ENCODE data around the gene AHI1.
"Not testable (repeated sequence)": the region's sequence is repeated elsewhere in the genome, so short reads cannot be mapped to it uniquely, and the experiment has no call there.

The AHI1 gene

DNA sequence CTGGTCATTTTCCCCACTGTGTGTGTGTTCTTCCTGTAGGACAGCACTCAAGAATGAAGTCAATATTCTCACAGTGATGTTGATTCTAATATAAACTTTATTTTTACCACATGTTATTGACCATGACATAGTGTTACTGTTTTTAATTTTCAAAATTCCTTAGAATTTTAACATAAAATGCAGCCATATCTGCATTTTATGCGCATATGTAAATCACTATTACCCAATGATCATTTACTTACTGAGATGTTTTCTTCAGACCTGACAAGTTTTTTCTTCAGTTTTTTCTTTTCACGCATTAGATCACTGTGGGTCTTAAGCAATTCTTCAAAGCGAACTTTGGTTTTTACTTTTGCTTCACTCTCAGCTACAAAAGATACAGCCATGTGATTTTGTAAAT, 7.2 kb downstream of the AHI1 start:
- H3K4me1 ChIP-seq (ENCODE audit: insufficient read depth, low read length): no peaks in the 10 kb centered on the region
- no peak for ATAC-seq (ENCODE audit: insufficient read depth, low read depth)
- H3K36me3 ChIP-seq (ENCODE audit: insufficient read depth, low read length): peaks cover 20% of the 10 kb centered on the region; the same call in 1 of the 2 replicates

DNA sequence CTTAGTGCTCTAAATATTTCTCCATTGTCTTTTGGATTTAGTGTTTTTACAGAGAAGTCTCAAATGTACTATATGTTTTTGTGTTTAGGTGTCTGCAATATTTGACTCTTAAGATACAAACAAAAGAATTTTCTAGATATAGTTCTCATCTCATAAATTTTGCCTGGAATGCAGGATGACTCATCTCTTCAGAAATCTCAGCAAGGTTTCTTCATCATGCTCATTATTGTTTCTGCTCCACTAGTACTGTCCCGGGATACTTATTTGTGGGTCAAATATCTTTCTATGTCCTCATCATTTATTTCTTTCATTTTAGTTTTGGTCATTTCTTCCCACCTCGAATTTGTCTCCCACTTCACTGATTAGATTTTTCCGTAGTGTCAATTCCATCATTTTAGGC, 9.5 kb downstream of the AHI1 start:
- H3K4me1 ChIP-seq (ENCODE audit: insufficient read depth, low read length): no peaks in the 10 kb centered on the region
- H3K9ac ChIP-seq (ENCODE audit: low read depth, low read length): no peak overlapping the region
- no peak overlapping the region for H3K4me2 ChIP-seq (ENCODE audit: insufficient read depth, low read length)

More for the DNA sequence above, 7.2 kb downstream of the AHI1 start:
- Histone ChIP-seq H3K27ac (ENCODE audit: low read length) (no peak overlapping the region), H3K79me2 (ENCODE audit: insufficient read depth, low read length) (no peaks in the 10 kb centered on the region), H4K20me1 (ENCODE audit: insufficient read depth, low read length) (no peaks in the 10 kb centered on the region), H3K27me3 (ENCODE audit: insufficient read depth, low read length, poor library complexity) (no peaks in the 10 kb centered on the region), H3K4me2 (ENCODE audit: insufficient read depth, low read length) (no peak overlapping the region), H3K4me3 (ENCODE audit: low read depth in 1 of 2, low read length in 2 of 2) (no peak overlapping the region), H3K9me3 (ENCODE audit: insufficient read depth, low read length, severe bottlenecking) (no peaks in the 10 kb centered on the region), H2AFZ (ENCODE audit: low read depth, low read length) (no peak overlapping the region), H3K9ac (ENCODE audit: low read depth, low read length) (no peak overlapping the region)
- TF ChIP-seq EZH2 (IDR thresholded peaks at IDR 0.05; ENCODE audit: borderline replicate concordance, low read depth, low read length, severe bottlenecking): no peak
- TF ChIP-seq, protein P1, sequence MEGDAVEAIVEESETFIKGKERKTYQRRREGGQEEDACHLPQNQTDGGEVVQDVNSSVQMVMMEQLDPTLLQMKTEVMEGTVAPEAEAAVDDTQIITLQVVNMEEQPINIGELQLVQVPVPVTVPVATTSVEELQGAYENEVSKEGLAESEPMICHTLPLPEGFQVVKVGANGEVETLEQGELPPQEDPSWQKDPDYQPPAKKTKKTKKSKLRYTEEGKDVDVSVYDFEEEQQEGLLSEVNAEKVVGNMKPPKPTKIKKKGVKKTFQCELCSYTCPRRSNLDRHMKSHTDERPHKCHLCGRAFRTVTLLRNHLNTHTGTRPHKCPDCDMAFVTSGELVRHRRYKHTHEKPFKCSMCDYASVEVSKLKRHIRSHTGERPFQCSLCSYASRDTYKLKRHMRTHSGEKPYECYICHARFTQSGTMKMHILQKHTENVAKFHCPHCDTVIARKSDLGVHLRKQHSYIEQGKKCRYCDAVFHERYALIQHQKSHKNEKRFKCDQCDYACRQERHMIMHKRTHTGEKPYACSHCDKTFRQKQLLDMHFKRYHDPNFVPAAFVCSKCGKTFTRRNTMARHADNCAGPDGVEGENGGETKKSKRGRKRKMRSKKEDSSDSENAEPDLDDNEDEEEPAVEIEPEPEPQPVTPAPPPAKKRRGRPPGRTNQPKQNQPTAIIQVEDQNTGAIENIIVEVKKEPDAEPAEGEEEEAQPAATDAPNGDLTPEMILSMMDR (IDR thresholded peaks at IDR 0.05; ENCODE audit: borderline replicate concordance, extremely low read depth, low read length, poor library complexity, severe bottlenecking): no peak
- no peak for DNase-seq

DNA sequence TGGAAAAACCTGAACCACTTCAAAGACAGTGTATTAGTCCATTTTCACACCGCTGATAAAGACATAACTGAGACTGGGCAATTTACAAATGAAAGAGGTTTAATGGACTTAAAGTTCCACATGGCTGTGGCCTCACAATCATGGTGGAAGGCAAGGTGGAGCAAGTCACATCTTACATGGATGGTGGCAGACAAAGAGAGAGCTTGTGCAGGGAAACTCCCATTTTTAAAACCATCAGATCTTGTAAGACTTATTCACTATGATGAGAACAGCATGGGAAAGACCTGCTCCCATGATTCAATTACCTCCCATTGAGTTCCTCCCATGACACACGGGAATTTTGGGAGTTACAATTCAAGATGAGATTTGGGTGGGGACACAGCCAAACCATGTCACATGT, 13.6 kb downstream of the AHI1 start:
- DNase-seq; H3K27me3 ChIP-seq (ENCODE audit: insufficient read depth, low read length, poor library complexity); H3K79me2 ChIP-seq (ENCODE audit: insufficient read depth, low read length); ATAC-seq (ENCODE audit: insufficient read depth, low read depth); H3K9ac ChIP-seq (ENCODE audit: low read depth, low read length); H3K27ac ChIP-seq (ENCODE audit: low read length); H4K20me1 ChIP-seq (ENCODE audit: insufficient read depth, low read length); H3K4me2 ChIP-seq (ENCODE audit: insufficient read depth, low read length); H2AFZ ChIP-seq (ENCODE audit: low read depth, low read length); H3K4me3 ChIP-seq (ENCODE audit: low read depth in 1 of 2, low read length in 2 of 2); H3K4me1 ChIP-seq (ENCODE audit: insufficient read depth, low read length): not testable (repeated sequence)
- Histone ChIP-seq H3K9me3 (ENCODE audit: insufficient read depth, low read length, severe bottlenecking) (peaks cover 48% of the 10 kb centered on the region), H3K36me3 (ENCODE audit: insufficient read depth, low read length) (peaks cover 48% of the 10 kb centered on the region)

More for the DNA sequence above, 9.5 kb downstream of the AHI1 start:
- peaks cover 33% of the 10 kb centered on the region; the same call in 1 of the 2 replicates for H3K36me3 ChIP-seq (ENCODE audit: insufficient read depth, low read length)
- peaks cover 11% of the 10 kb centered on the region for H3K9me3 ChIP-seq (ENCODE audit: insufficient read depth, low read length, severe bottlenecking)
- no peaks in the 10 kb centered on the region for H3K27me3 ChIP-seq (ENCODE audit: insufficient read depth, low read length, poor library complexity)
- TF ChIP-seq EZH2 (IDR thresholded peaks at IDR 0.05; ENCODE audit: borderline replicate concordance, low read depth, low read length, severe bottlenecking): no peak
- TF ChIP-seq, protein P1 (IDR thresholded peaks at IDR 0.05; ENCODE audit: borderline replicate concordance, extremely low read depth, low read length, poor library complexity, severe bottlenecking): no peak
- DNase-seq (no peak), ATAC-seq (ENCODE audit: insufficient read depth, low read depth) (no peak)
- no peak overlapping the region for H3K27ac ChIP-seq (ENCODE audit: low read length)
- H3K4me3 ChIP-seq (ENCODE audit: low read depth in 1 of 2, low read length in 2 of 2): no peak overlapping the region
- no peaks in the 10 kb centered on the region for H3K79me2 ChIP-seq (ENCODE audit: insufficient read depth, low read length)
- H4K20me1 ChIP-seq (ENCODE audit: insufficient read depth, low read length): no peaks in the 10 kb centered on the region
- no peak overlapping the region for H2AFZ ChIP-seq (ENCODE audit: low read depth, low read length)

DNA sequence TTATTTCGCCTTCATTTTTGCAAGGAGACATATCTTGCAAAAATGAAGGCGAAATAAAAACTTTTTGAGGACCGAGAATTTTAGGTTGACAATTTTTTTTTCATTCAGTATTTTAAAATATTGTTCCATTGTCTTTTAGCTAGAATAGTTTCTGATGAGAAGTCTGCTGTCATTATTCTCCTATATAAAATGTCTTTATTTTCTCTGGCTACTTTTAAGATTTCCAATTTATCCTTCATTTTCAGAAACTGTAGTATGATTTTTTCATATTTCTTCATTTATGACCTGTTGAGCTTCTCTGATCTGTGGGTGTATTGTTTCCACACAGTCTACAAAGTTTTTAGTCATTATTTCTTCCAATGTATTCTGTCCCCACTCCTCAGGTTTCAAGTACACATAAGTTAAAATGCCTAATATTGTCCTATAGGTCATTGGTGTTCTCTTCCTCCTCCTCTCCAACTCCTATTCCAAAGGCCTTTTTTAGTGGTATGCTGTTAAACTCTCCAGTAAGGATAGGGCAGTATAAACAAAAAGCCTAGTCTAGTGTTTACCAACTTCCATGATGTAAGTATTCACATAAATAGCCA, 15.7 kb downstream of the AHI1 start:
- no peak for TF ChIP-seq EZH2 (IDR thresholded peaks at IDR 0.05; ENCODE audit: borderline replicate concordance, low read depth, low read length, severe bottlenecking)
- TF ChIP-seq, protein P1 (IDR thresholded peaks at IDR 0.05; ENCODE audit: borderline replicate concordance, extremely low read depth, low read length, poor library complexity, severe bottlenecking): no peak
- H4K20me1 ChIP-seq (ENCODE audit: insufficient read depth, low read length): no peaks in the 10 kb centered on the region
- no peak overlapping the region for H3K9ac ChIP-seq (ENCODE audit: low read depth, low read length)
- ATAC-seq (ENCODE audit: insufficient read depth, low read depth) (no peak), DNase-seq (no peak)
- no peak overlapping the region for H3K27ac ChIP-seq (ENCODE audit: low read length)
- peaks cover 56% of the 10 kb centered on the region for H3K9me3 ChIP-seq (ENCODE audit: insufficient read depth, low read length, severe bottlenecking)
- H3K4me2 ChIP-seq (ENCODE audit: insufficient read depth, low read length): no peak overlapping the region
- H2AFZ ChIP-seq (ENCODE audit: low read depth, low read length): no peak overlapping the region
- no peaks in the 10 kb centered on the region for H3K27me3 ChIP-seq (ENCODE audit: insufficient read depth, low read length, poor library complexity)
- H3K4me3 ChIP-seq (ENCODE audit: low read depth in 1 of 2, low read length in 2 of 2): no peak overlapping the region
- peaks cover 51% of the 10 kb centered on the region for H3K36me3 ChIP-seq (ENCODE audit: insufficient read depth, low read length)
- H3K79me2 ChIP-seq (ENCODE audit: insufficient read depth, low read length): no peaks in the 10 kb centered on the region
- no peaks in the 10 kb centered on the region for H3K4me1 ChIP-seq (ENCODE audit: insufficient read depth, low read length)
